Effector memory CD4-positive, alpha-beta T cell (primary cell): ENCODE data around the gene AP2S1.
"Not testable (repeated sequence)": the region's sequence is repeated elsewhere in the genome, so short reads cannot be mapped to it uniquely, and the experiment has no call there.

Experiments used
- DNase-seq, 3 donors: peaks; one replicate each; pipeline ENCODE4 v3.0.0-alpha.2; 2020
- H3K27ac ChIP-seq: 2 replicates; pipeline ENCODE4 v1.7.0; 2013; ENCODE audit warnings: mild to moderate bottlenecking, low read length, moderate library complexity; ENCODE audit not compliant: insufficient read depth, poor library complexity, severe bottlenecking
- H3K27me3 ChIP-seq: replicated peaks from 2 replicates; pipeline ENCODE4 v1.7.0; 2013; ENCODE audit warnings: mild to moderate bottlenecking, low read length; ENCODE audit not compliant: insufficient read depth, control insufficient read depth, poor library complexity, severe bottlenecking
- H3K36me3 ChIP-seq: 2 replicates; pipeline ENCODE4 v1.7.0; 2013; ENCODE audit warnings: mild to moderate bottlenecking, low read length, moderate library complexity; ENCODE audit not compliant: control insufficient read depth, insufficient read depth
- H3K4me1 ChIP-seq: 2 replicates; pipeline ENCODE4 v1.7.0; 2013; ENCODE audit warnings: low read length, mild to moderate bottlenecking; ENCODE audit not compliant: control insufficient read depth, insufficient read depth, poor library complexity, severe bottlenecking
- H3K4me3 ChIP-seq: 2 replicates; pipeline ENCODE4 v1.7.0; 2013; ENCODE audit warnings: low read length, low read depth, mild to moderate bottlenecking; ENCODE audit not compliant: insufficient read depth, poor library complexity, severe bottlenecking
- H3K9me3 ChIP-seq: 2 replicates; pipeline ENCODE4 v1.7.0; 2013; ENCODE audit warnings: mild to moderate bottlenecking, low read length, moderate library complexity; ENCODE audit not compliant: control insufficient read depth

The AP2S1 gene

DNA sequence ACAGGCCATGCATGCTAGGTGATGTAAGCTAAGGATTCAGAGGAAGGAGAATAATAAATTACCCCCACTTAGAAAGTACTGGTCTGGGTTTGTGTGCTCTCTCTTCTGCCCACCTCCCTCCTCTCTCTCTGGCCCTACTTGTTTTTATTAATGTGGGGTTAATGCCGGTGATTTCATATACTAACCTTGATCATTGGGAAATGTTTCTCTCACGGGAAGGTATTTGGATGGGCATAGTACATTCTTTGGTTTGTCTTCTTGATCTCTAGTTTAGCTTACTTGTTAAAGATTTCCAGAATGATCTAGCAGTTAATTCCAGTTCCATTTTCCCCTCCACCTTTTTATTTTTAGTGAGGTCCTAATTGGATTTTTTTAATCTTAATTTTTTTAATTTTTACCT, 34.8 kb upstream of the AP2S1 start:
- H3K27ac ChIP-seq = no peak overlapping the region

GRCh38 chr19:46882751-46883150, 32.1 kb upstream of the AP2S1 start:
- H3K27me3 ChIP-seq, H3K36me3 ChIP-seq, H3K4me3 ChIP-seq, H3K9me3 ChIP-seq, DNase-seq, H3K4me1 ChIP-seq, H3K27ac ChIP-seq: not testable (repeated sequence)

More for the DNA sequence above, 34.8 kb upstream of the AP2S1 start:
- no peak overlapping the region for H3K4me3 ChIP-seq
- H3K9me3 ChIP-seq = no peaks in the 10 kb centered on the region
- no peaks in the 10 kb centered on the region for H3K27me3 ChIP-seq
- no peaks in the 10 kb centered on the region for H3K4me1 ChIP-seq
- no peak for DNase-seq
- no peaks in the 10 kb centered on the region for H3K36me3 ChIP-seq

DNA sequence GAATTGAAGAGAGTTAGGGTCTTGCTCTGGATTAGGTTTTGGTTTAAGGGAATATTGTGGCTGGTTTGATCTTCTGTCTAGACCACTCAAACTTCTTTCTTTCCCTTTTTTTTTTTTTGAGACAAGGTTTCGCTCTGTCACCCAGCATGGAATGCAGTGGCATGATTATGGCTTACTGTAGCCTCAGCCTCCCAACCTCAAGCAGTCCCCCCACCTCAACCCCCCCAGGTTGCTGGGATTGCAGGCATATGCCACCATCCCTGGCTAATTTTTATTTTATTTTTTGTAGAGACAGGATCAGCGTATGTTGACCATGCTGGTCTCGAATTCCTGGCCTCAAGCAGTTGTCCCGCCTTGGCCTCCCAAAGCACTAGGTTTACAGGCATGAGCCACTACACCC, 31.4 kb upstream of the AP2S1 start:
- no peak overlapping the region for H3K4me3 ChIP-seq
- H3K27ac ChIP-seq = no peak overlapping the region
- H3K9me3 ChIP-seq = no peaks in the 10 kb centered on the region
- H3K27me3 ChIP-seq = no peaks in the 10 kb centered on the region
- no peaks in the 10 kb centered on the region for H3K36me3 ChIP-seq
- no peak for DNase-seq
- H3K4me1 ChIP-seq = no peaks in the 10 kb centered on the region

- Histone ChIP-seq H3K4me3 (no peak overlapping the region), H3K4me1 (no peaks in the 10 kb centered on the region), H3K36me3 (no peaks in the 10 kb centered on the region), H3K27ac (no peak overlapping the region), H3K9me3 (no peaks in the 10 kb centered on the region), H3K27me3 (no peaks in the 10 kb centered on the region)
- no peak for DNase-seq
Observed at GRCh38 chr19:46881092-46881491, 30.4 kb upstream of the AP2S1 start.

GRCh38 chr19:46880431-46880830, 29.8 kb upstream of the AP2S1 start:
- no peak for DNase-seq
- Histone ChIP-seq H3K9me3 (no peaks in the 10 kb centered on the region), H3K4me3 (no peak overlapping the region), H3K4me1 (no peaks in the 10 kb centered on the region), H3K36me3 (peaks cover 4% of the 10 kb centered on the region), H3K27me3 (no peaks in the 10 kb centered on the region), H3K27ac (no peak overlapping the region)

DNA sequence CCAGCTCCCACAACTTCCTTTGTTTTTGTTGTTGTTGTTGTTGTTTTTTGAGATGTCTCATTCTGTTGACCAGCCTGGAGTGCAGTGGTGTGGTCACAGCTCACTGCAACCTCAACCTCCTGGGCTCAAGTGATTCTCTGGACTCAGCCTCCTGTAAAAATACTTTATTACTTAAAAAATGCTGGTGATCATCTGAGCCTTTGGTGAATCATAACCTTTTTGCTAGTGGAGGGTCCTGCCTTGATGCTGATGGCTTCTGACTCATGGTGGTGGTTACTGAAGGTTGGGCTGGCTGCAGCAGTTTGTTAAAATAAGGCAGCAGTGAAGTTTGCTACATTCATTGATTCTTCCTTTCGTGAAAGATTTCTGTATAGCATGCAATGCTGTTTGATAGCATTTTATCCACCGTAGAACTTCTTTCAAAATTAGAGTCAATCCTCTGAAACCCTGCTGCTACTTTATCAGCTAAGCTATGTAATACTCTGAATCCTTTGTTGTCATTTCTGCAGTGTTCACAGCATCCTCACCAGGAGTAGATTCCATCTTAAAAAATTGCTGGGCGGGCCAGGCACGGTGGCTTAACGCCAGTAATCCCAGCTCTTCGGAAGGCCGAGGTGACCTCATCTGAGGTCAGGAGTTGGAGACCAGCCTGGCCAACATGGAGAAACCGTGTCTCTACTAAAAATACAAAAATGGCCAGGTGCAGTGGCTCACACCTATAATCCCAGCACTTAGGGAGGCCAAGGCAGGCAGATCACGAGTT, 28.1 kb upstream of the AP2S1 start:
- no peaks in the 10 kb centered on the region for H3K4me1 ChIP-seq
- H3K9me3 ChIP-seq = no peaks in the 10 kb centered on the region
- no peak for DNase-seq
- H3K36me3 ChIP-seq = peaks cover 7% of the 10 kb centered on the region
- H3K4me3 ChIP-seq = no peak overlapping the region
- no peak overlapping the region for H3K27ac ChIP-seq
- no peaks in the 10 kb centered on the region for H3K27me3 ChIP-seq

GRCh38 chr19:46875657-46876056, 25.0 kb upstream of the AP2S1 start:
- DNase-seq = no peak
- Histone ChIP-seq H3K36me3 (peaks cover 7% of the 10 kb centered on the region), H3K9me3 (no peaks in the 10 kb centered on the region), H3K4me3 (no peak overlapping the region), H3K4me1 (no peaks in the 10 kb centered on the region), H3K27me3 (no peaks in the 10 kb centered on the region), H3K27ac (no peak overlapping the region)

- H3K4me1 ChIP-seq = no peaks in the 10 kb centered on the region
- H3K4me3 ChIP-seq = no peak overlapping the region
- H3K9me3 ChIP-seq = no peaks in the 10 kb centered on the region
- DNase-seq = no peak
- H3K36me3 ChIP-seq = peaks cover 7% of the 10 kb centered on the region
- H3K27ac ChIP-seq = no peak overlapping the region
- H3K27me3 ChIP-seq = no peaks in the 10 kb centered on the region
Observed at GRCh38 chr19:46875234-46875633, 24.6 kb upstream of the AP2S1 start.

- DNase-seq = no peak
- Histone ChIP-seq H3K36me3 (peaks cover 7% of the 10 kb centered on the region), H3K4me3 (no peak overlapping the region), H3K4me1 (no peaks in the 10 kb centered on the region), H3K9me3 (no peaks in the 10 kb centered on the region), H3K27me3 (no peaks in the 10 kb centered on the region), H3K27ac (no peak overlapping the region)
Observed at GRCh38 chr19:46872967-46873366, 22.3 kb upstream of the AP2S1 start.

- not testable (repeated sequence) for H3K27ac ChIP-seq, H3K27me3 ChIP-seq, H3K4me3 ChIP-seq, H3K9me3 ChIP-seq, H3K4me1 ChIP-seq, DNase-seq, H3K36me3 ChIP-seq
Observed at GRCh38 chr19:46871173-46871572, 20.5 kb upstream of the AP2S1 start.
